ENCODE data around the gene ST8SIA2.

DNA sequence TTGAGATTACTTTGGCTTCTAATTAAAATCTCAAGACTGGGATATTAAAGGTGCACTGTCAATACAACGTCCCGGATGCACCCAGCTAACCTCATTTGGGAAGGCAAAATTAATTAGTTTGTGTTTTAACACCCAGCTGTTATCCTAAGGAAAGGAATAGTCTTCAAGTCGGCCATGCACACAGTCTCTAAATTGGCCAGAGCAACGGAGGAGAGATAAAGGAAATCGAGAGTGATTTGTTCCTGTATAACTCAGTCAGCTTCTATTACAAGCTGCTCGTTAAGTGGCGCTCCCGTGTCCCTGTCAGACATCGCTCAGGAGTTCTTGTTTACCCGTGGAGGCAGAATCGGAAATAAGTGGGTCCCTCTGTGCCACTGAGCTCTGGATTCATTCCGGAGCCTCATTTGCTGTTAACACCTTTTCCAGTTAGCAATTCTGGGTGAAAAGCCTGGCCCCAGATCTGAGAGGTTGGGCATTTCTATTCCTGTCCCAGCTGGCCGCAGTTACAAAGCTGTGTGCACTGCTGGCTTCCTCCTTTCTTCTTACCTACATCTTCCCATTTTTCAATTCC, 63.9 kb downstream of the ST8SIA2 start:
- TF ChIP-seq, protein P1, sequence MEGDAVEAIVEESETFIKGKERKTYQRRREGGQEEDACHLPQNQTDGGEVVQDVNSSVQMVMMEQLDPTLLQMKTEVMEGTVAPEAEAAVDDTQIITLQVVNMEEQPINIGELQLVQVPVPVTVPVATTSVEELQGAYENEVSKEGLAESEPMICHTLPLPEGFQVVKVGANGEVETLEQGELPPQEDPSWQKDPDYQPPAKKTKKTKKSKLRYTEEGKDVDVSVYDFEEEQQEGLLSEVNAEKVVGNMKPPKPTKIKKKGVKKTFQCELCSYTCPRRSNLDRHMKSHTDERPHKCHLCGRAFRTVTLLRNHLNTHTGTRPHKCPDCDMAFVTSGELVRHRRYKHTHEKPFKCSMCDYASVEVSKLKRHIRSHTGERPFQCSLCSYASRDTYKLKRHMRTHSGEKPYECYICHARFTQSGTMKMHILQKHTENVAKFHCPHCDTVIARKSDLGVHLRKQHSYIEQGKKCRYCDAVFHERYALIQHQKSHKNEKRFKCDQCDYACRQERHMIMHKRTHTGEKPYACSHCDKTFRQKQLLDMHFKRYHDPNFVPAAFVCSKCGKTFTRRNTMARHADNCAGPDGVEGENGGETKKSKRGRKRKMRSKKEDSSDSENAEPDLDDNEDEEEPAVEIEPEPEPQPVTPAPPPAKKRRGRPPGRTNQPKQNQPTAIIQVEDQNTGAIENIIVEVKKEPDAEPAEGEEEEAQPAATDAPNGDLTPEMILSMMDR (tag by site-specific recombination; IDR thresholded peaks at IDR 0.05), result no peak
- TF ChIP-seq, protein P2, sequence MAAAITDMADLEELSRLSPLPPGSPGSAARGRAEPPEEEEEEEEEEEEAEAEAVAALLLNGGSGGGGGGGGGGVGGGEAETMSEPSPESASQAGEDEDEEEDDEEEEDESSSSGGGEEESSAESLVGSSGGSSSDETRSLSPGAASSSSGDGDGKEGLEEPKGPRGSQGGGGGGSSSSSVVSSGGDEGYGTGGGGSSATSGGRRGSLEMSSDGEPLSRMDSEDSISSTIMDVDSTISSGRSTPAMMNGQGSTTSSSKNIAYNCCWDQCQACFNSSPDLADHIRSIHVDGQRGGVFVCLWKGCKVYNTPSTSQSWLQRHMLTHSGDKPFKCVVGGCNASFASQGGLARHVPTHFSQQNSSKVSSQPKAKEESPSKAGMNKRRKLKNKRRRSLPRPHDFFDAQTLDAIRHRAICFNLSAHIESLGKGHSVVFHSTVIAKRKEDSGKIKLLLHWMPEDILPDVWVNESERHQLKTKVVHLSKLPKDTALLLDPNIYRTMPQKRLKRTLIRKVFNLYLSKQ (tag by site-specific recombination; IDR thresholded peaks at IDR 0.05; ENCODE audit: borderline replicate concordance), result no peak
- no peak for TF ChIP-seq ZNF248 (tag by site-specific recombination; IDR thresholded peaks at IDR 0.05)
- TF ChIP-seq ZNF660 (tag by site-specific recombination; IDR thresholded peaks at IDR 0.05), result no peak
- no peak for TF ChIP-seq ZNF561 (tag by site-specific recombination; IDR thresholded peaks at IDR 0.05; ENCODE audit: borderline replicate concordance)
- no peak for TF ChIP-seq EGR2 (tag by site-specific recombination; IDR thresholded peaks at IDR 0.05; ENCODE audit: low read depth)
